Right renal cortex interstitium (tissue), 3 donors: ENCODE data around the gene LYVE1. TPM values are rescaled to one million over a fixed set of nuclear protein-coding genes. Genes with fewer than 3 reads are reported as not detected.
A peak's percentile ranks its signal among the peaks of the same experiment; 100 is the strongest.

ENCODE experiments used
- DNase-seq, 3 donors: peaks; one replicate each; pipeline ENCODE4 v3.0.0-alpha.2; 2013; ENCODE audit warnings: low read depth in 3 of 3, low spot score in 2 of 3
- polyA plus RNA-seq, 3 donors: library from polyadenylated mRNA; unstranded; fragments of 120-200 nt; gene quantifications; one replicate each; pipeline ENCODE4 v1.2.1, GENCODE V29; 2013; ENCODE audit not compliant: insufficient read length in 3 of 3

Gene LYVE1
- polyA plus RNA-seq, 3 donors: 55.2 to 88.4 (median 56.6) TPM

DNA sequence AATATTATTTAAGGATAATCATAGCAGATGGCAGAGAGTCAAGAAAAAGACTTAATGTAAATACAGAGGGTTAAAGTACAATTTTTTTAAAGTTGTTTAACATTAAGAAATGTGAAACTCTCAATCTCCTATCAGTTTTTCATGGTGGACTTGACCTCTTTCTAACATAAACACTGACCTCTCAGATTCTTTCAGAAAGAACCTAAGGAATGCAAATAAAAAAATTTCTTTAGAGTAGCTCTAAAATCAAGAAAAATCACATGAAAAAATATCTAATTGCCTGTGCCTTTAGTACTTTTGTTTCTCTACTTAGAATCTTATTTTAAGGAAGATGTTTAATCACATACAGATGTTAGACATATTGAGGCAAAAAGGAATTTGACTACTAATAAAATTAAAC lies 40.3 kb downstream of the LYVE1 start:
- no peak for DNase-seq

DNA sequence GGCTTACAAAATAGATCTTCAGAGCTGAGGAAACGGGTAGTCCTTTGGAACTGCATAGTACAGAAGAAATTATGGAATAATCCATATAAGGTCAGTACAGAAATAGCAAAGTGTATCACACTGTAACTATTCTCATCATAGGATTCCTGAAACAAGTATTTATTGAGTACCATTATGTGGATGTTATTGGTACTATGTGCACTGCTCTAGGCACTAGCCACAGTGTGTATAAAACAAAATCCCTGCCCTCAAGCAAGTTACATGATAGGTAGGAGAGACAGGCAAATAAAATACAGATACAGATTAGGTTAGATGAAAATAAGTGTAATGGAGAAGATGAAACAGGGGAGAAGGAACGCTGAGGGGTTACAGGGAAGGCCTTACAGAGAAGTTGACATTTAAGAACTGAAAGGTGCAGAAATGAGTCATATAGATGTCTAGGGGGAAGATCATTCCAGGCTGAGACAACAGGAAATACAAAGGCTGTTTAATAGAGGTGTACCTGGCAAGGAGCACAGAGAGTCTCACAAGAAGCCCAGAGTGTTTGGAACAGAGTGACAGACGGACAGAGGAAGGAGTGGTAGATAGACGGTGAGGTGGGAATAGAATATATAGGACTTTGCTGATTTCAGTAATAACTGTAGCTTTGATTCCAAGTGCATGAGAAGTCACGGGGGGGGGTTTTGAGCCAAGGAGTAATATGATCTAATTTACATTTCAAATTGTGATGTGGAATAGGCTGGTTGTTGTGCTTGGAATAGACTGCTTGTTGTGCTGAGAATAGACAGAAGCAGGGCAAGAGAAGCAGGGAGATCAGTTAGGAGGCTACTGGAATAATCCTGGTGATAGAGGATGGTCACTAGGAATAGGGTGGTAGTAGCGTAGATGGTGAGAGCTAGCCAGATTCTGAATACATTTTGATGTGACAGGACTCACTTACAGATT lies 41.2 kb downstream of the LYVE1 start:
- DNase-seq: no peak

DNA sequence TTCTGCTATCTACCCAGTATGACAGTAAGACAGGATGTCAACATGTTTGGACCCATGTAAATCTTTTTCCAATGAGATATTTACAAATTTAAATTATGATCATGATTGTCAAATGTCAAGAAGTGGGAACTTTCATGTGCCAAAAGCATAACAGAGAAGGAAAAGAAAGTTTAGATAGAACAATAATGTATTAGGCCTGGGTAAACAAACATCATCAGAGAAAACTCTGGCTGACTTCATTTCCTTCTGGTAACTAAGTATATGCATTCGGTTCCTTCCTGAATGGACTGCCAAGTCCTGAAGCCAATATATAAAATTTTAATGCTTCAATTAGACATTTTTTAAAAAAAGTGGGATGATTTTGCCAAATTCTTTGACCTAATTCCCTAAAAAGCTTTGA lies 44.0 kb downstream of the LYVE1 start:
- peak in 1 of 3 donors; percentile 17 for DNase-seq

DNA sequence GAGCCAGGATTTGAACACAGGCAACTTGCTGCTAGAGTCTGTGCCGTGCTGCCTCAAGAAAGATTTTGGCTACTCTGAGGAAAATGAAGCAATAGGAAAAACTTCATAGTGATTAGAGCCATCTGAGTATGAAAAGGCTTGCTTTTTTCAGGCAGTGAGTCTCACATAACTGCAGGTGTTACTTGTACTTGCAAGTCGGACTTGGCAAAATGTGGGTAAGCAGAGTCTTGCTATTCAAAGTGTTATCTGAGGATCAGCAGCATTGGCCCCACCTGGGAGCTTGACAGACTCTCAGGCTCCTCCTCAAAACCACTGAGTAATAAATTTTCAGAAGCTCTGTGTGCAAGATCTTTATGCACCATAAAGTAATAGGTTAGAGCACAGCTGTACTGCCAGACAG lies 45.5 kb downstream of the LYVE1 start:
- no peak for DNase-seq

DNA sequence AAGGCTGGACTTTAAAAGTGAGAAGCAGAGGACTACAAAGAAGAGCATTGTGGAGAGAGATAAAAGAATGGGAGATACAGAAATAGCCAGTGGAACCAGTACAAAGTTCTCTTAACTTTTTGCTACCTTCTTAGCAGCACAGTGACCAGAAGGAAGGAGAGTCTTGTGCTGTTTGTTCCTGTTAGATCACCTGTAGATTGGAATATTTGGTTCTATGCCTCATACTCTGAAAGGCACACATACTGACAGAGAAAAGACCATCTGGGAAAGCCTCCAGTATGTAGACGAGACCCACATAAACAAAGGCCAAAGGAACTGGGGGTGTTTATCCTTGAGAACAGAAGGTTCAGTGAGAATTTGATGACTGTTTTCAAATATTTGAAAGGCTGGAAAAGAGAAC lies 46.2 kb downstream of the LYVE1 start:
- no peak for DNase-seq

DNA sequence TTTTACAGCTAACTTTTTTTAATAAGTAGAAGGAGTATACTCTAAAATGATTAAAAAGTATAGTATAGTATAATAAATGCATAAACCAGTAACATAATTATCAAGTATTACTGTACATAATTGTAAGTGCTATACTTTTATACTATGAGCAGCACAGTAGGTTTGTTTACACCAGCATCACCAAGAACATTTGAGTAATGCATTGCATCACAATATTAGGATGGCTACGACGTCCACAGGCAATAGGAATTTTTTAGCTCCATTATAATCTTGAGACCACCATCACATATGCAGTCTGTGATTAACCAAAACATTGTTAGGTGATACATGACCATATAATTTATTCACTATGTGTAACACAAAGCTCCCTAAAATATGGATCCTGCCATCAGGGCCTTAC lies 47.9 kb downstream of the LYVE1 start:
- DNase-seq: no peak

DNA sequence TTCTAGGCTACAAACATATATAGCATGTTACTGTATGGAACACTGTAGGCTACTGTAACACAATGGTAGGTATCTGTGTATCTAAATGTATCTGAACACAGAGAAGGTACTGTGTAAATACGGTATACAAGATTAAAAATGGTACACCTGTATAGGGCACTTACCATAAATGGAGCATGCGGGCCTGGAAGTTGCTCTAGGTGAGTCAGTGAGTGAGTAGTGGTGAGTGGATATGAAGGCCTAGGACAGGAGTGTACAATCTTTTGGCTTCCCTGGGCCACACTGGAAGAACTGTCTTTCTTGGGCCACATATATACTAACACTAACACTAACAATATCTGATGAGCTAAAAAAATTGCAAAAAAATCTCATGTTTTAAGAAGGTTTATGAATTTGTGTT lies 48.8 kb downstream of the LYVE1 start:
- no peak for DNase-seq

DNA sequence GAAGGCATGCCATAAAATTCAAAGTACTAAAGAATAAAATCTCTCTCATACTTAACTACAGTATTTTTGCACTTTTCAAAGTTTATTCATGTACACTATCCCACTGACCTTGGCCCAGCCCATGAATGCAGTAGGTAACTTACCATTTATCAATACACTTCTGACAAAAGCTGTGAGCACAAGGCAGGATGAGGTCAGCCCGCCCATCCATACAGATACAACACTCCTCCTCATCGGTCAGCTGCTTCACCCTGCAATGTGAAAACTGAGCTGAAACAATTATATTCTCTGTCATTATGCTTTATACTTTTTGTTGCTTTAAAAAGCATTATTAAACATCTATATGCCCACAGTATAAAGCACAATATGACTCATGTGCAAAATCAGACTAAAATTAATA lies 49.6 kb downstream of the LYVE1 start:
- no peak for DNase-seq

DNA sequence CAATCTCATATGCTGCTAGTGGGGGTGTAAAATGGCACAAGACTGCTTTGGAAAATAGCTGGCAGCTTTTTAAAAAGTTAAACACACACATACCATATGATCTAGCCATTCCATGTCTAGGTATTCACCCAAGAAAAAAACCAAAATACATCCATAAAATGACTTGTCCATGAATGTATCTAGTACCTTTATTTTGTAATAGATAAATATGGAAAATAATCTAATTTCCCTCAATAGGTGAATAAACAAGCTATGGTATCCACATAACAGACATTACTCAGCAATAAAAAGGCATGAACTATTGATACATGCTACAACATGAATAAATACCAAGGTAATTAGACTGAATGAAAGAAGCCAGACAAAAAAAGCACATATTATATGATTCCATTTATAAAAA lies 50.3 kb downstream of the LYVE1 start:
- DNase-seq: no peak

DNA sequence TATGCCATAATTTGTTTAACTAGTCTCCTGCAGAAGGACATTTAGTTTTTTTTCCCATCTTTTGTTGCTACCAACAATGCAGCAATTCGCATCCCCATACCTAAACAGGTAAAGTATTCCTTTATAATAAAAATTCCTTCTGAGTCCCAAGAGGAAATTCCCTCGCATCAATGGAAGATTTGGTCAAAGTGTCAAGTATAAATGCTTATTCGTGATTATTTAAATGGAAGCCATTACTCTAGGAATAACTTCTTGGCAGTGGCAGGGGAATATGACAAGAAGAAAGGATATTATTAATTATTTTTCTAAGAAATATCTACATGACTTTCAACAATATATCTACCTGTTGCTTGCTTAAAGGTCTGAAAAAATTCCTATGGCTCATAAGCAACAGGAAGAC lies 53.0 kb downstream of the LYVE1 start:
- DNase-seq: no peak

DNA sequence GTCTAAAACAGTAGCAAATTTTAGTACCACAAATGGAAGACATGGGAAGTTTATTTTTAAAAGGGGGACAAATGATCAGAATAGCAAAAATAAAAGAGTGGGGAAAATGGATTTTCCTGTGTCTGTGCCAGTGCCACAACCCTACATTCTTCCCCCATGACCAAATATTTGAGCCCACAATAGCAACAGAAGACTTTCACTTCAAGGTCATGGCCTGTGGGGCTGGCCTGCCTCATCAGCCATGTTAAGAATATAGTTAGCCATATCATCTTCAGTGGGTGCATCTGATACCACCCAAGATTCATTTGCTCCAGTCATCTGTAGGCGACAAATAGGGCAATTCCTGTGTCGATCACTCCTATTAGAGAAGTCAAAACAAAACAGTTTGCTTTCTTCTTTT lies 53.8 kb downstream of the LYVE1 start:
- DNase-seq: no peak

DNA sequence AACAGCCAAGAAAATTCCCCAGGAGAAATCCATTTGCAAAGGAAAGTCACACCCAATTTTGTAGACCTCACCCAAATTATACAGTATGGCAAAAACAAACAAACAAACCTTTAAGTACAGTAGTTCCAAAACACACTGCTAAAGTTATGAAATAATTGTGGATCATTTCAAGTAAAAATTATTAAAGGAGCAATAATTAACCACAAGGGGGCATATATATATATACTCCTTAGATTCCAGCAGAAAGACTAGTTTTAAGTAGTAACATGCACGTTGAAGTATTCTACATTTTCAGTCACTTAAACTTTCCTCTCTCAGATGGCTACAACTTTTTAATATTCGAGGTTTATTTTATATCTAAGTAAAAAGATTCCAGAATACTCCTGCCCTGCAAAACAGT lies 54.3 kb downstream of the LYVE1 start:
- no peak for DNase-seq

DNA sequence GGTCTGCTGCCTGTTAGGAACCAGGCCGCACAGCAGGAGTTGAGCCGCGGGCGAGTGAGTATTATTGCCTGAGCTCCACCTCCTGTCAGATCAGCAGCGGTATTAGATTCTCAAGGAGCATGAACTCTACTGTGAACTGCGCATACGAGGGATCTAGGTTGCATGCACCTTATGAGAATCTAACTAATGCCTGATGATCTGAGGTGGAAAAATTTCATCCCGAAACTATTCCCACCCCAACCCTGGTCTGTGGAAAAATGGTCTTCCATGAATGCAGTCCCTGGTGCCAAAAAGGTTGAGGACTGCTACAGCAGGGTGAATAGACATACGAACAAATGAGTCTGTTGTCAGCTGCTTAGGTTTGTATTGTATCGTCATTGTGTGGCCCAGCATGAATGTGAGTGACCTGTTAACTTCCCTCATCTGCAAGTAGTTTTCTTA lies 57.3 kb downstream of the LYVE1 start:
- DNase-seq: no peak

Other genes with a start within 250 kb of the LYVE1 start
- gene AMPD3, start 113.4 kb downstream of the LYVE1 start, polyA plus RNA-seq: 1 to 10 TPM; 4.6 to 5.3 (median 5.0) TPM
- 10 to 100 TPM; 42.7 to 49.9 (median 48.3) TPM for gene RNF141, start 27.5 kb downstream of the LYVE1 start, polyA plus RNA-seq
- gene IRAG1, start 125.1 kb upstream of the LYVE1 start, polyA plus RNA-seq: 10 to 100 TPM in 1 of 3 donors, 1 to 10 TPM in 2; 8.6 to 10.3 (median 8.8) TPM
- gene CTR9, start 182.6 kb upstream of the LYVE1 start, polyA plus RNA-seq: 10 to 100 TPM; 67.5 to 71.3 (median 70.1) TPM
- 100 to 1,000 TPM; 912 to 941 (median 918) TPM for gene EIF4G2, start 240.3 kb upstream of the LYVE1 start, polyA plus RNA-seq